Fibroblast of skin of left biceps (primary cell): ENCODE data around the gene NMU.
"Not testable (repeated sequence)": the region's sequence is repeated elsewhere in the genome, so short reads cannot be mapped to it uniquely, and the experiment has no call there.

ENCODE experiments used
- DNase-seq, 2 experiments: peaks; one replicate each; pipeline ENCODE4 v3.0.0-alpha.2; 2013; ENCODE audit warnings: low read depth in 2 of 2

The NMU gene, protein sequence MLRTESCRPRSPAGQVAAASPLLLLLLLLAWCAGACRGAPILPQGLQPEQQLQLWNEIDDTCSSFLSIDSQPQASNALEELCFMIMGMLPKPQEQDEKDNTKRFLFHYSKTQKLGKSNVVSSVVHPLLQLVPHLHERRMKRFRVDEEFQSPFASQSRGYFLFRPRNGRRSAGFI

DNA sequence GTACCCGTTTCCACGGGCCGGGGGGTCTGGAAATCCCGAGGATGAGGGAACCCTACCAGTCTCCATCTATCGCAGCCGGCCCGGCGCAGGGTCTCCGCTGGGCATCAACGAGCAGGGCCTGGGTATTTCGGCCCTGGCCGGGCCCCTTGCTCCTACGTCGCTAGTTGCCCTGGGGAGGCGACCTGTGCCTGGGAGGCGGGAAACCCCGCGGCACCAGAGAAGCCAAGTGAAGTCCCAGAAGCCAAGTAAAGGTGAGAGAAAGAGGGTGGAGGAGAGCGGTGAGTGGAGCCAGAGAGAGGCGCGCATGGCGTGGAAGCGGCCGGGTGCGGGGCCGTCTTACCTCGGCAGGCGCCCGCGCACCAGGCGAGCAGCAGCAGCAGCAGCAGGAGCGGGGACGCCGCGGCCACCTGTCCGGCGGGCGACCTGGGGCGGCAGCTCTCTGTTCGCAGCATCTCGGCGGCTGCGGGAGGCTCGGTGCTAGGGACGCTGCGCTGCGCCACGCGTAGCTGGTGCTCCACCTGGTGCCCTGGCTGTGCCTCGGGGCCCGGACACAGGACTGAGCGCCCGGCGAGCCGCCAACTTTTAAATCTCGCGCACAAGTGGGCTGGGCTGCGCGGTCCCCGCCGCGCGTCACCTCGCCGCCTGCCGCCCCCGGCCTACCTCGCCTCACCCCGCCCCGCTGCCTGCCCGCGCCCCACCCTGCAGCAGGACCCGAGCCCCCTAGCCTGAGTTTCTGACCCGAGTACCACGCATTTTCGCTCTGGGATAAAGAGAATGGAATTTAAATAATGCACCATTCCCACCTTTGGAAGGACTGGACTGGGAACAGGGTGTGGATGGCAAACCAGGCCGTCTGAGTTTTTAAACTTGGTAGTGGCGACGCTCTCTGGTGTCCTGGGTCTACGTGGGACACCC is at the start of gene NMU:
NMU (minus strand) TSS at position 558 of the 915 bp plus-strand sequence; CDS start at position 452, 106 bp downstream.
- DNase-seq = no peak

DNA sequence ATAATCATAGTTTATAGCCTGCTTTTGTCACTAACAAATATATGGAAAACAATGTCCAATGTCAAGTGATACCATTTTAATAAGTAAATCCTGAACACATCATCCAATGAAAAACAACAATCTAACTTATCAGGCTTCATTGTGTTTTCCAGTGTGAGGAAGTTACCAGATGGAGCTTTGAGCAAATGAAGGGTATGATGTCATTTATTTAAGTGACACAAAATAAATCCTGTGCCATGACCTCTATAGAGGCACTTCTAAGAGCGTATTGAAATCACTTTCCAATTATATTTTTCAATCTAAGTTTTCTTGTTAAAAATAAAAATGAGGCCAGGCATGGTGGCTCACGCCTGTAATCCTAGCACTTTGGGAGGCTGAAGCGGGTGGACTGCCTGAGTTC is 48.2 kb upstream of the NMU start:
- DNase-seq = no peak

GRCh38 chr4:55682797-55683196 is 46.7 kb upstream of the NMU start:
- DNase-seq = not testable (repeated sequence)

DNA sequence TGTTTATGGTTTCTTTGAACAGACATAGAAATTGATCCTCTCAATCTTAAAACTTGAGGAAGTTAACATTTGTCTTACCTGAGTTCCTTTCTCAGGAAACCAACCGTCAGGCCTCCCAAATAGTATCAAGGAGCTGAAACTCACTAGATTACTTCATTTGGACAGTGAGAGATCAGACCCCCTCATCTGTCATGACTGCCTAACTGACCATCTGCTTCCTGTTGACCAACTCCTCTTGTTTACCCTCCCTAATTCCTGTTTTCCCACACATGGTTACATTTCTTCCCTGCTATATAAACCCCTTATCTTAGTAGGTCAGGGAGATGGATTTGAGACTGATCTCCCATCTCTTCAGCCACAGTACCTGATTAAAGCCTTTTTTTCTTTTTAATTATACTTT is 46.2 kb upstream of the NMU start:
- no peak for DNase-seq

GRCh38 chr4:55681430-55681829 is 45.3 kb upstream of the NMU start:
- no peak for DNase-seq

DNA sequence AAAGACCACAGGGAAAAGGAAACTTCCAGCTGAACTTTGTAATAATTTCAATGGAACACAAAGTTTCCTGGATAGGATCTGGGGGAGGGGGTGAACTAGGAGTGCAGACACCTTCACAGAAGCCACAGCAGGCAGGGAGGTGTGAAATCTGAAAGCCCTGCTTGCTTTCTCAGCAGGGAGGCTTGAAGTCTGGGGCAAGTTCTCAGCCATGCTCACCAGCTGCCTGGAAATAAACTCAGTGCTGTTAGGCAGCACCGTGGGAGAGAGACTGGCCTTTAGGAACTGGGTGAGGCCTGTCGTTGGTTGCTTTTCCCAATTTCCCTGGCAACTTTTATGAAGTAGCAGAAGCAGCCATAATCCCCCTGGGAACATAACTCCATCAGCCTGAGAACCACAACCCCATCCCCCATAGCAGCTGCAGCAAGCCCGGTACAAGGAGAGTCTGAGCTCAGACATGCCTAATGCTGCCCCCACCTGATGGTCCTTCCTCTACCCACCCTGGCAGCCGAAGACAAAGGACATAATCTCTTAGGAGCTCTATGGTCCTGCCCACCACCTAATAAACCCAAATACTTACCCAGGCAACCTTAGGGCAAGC is 39.2 kb upstream of the NMU start:
- DNase-seq = no peak

- no peak for DNase-seq
Observed at GRCh38 chr4:55673424-55673823, 37.3 kb upstream of the NMU start.

DNA sequence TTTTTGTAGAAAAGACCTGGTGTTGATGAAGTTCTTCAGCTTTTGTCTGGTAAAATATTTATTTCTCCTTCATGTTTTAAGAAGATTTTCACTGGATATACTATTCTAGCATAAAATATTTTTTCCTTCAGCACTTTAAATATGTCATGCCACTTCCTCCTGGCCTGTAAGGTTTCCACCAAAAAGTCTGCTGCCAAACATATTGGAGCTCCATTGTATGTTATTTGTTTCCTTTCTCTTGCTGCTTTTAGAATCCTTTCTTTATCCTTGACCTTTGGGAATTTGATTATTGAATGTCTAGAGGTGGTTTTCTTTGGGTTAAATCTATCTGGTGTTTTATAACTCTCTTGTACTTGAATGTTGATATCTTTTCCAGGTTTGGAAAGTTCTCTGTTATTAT is 35.6 kb upstream of the NMU start:
- no peak for DNase-seq

DNA sequence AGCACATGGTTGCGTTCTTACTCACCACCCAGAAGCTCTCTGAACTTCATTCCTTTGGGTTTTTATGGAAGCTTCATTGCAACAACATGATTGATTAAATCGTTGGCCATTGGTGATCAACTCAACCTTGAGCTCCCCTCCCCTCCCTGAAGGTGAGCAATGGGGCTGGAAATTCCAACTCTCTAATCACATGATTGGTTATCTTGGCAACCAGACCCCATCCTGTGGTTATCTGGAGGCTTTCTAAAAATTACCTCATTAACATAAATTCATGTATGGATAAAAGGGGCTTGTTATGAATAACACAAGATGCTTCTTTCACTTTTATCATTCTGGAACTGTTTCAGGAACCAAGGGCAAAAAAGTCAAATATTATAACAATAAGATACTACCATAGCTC is 34.6 kb upstream of the NMU start:
- DNase-seq = no peak

- DNase-seq = no peak
Observed at GRCh38 chr4:55668449-55668848, 32.4 kb upstream of the NMU start.

DNA sequence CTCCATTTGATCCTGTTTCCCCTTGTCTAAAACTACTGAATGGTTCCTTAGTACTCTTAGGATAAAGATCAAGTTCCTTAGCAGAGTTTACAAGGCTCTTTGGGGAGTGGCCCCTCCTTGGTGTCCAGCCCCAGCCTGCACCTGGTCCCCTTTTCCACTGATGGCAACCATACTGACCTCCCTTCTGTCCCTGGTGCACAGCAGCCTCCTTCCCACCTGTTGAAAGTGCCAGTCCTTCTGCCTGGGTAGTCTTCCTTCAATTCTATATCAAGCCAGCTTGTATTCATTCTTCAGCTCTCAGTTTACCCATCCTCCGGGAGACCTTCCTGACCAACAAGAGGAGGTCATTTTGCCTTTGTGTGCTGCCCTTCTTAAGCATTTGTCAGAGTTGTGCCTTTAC is 30.4 kb upstream of the NMU start:
- no peak for DNase-seq

DNA sequence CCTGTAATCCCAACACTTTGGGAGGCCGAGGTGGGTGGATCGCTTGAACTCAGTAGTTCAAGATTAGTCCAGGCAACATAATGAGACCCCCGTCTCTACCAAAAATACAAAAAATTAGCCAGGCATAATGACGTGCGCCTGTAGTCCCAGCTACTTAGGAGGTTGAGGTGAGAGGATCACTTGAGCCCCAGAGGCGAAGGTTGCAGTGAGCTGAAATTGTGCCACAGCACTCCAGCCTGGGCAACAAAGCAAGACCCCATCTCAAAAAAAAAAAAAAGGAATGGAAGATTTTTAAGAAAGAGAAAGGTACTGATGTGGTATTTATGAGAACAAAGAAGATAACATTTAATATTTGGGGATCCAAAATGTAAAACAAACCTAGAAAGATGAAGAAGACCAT is 27.0 kb upstream of the NMU start:
- DNase-seq = no peak

DNA sequence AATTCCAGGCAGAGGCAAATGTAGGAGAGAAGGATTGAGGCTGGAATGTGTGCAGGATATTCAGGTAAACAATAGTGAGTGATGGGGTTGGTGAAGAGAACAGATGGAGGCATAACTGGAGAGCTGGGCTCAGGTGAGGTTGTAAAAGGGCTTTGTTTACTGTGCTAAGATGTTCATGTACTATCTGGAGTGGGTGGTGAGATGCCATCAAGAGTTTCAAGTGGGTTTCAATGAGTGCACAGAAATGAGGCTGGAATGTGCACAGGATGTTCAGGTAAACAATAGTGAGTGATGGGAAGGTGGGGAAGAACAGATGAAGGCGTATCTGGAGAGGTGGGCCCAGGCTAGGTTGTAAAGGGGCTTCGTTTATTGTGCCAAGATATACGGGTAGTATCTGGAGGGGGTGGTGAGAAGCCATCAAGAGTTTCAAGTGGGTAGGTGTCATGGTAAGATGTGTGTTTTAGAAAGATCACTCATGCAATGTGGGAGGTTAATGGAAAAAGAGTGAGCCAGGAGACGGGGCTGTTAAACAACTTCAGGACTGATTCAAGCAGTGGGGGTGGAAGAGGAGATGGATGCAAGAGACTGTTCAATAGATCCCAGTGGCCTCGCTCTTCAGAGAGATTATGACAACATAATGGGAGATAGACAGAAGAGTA is 25.4 kb upstream of the NMU start:
- DNase-seq = no peak

DNA sequence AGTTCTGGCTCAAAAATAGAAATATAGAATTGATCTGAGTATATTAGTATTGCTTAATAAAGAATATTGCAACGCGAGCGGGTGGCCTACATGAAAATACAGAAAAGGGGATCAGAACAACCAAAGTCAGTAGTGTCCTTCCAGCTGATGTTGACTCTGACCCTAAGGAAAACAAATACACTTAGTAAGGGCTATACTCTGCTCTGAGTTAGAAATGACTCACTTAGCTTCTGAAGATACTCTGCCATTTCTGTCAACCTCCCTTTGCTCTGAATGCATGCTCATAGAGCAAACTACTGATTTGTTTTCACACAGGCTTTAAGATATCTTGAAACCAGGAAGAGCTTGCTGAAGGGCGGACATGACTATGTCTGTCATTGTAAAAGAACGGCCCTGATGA is 22.6 kb upstream of the NMU start:
- no peak for DNase-seq

DNA sequence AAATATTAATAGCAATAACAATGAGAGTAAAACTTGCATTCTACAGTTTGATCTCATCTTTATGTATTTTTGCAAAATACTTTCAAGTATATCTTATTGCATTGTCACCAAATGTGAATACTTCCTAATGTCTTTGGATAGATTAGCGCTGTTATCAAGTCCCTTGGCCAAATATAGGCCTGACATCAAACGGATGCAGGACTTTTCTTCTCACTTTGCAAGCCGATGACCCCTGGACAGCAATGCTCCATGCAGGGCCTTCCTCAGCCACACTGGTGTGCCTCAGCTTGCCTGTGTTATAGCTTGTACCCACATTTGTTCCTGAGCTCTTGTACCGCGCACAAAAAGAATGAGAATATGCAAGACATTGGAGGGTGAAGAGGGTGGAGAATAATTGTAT is 18.0 kb upstream of the NMU start:
- no peak for DNase-seq

- DNase-seq = no peak
Observed at GRCh38 chr4:55650483-55650882, 14.4 kb upstream of the NMU start.

DNA sequence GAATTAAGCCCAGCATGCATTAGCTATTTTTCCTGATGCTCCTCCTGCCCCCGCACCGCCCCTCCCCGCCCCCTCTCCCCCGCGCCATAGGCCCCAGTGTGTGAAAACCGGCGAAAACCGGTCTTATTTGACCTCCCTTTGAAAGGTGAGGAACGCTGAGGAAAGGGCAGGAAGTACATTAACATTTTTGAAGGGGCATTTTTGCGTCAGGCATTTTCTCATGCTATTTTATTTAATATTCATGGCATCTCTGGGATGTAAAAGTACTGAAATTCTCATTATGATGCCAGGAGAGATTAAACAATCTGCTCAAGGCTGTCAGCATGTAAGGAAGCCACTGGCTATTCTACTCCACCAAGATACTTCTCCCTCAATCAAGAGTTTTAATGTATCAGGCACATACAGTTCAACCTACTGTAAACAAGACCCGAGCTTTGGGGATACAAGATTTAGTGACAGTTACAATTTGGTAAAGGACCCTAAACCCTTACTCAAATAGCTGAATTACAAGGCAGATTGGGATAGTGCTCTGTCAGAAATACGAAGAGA is 1.2 kb upstream of the NMU start:
- DNase-seq = no peak

DNA sequence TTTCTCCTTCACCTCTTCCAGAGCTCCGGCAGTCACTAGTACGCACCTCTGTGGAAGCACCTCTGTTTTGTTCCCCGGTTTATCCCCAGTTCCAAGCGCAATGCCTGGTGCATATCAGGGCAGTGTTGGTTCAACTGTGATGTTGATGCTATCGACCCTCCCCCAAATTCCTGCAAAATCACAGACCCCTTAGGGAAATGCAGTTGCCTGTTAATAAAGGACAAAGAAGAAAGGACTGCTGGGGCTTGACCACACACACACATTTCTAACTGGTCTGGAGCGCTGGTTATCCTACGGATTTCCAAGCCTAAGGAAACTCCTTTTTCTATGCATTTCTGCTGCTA is 530 bp upstream of the NMU start:
- no peak for DNase-seq

GRCh38 chr4:55635282-55635681 is 816 bp downstream of the NMU start:
- no peak for DNase-seq

DNA sequence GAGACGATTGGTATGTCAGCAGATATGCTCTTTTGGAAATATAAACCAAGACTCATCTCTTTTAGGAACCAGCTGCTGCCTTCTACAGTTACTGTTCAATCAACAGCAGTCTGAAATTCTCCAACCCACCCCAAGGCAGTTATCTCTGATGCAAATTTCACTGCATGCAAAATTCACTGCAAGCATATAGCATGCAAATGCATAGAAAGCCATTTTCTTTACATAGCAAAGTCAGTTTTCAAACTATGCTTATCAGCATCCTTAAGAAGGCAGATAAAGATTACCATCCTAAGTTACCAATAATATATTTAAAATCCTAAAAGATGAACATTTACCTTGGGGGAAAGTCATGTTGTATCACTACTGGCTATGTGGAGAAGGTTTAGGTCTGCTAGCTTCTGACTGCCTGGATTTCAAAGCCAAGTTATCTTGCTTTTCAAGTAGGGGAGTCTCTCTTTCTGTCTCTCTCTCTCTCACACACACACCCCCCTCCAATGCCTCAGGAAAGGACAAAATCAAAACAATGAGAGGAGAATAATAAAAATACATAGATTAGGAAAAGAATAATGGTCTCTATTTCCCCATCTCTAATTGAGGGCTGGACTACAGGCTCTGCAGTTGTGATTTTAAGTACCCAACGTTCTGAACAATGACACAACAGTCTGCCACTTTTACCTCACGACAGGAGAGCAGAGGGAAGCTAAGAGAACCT is 1.5 kb downstream of the NMU start:
- no peak for DNase-seq

DNA sequence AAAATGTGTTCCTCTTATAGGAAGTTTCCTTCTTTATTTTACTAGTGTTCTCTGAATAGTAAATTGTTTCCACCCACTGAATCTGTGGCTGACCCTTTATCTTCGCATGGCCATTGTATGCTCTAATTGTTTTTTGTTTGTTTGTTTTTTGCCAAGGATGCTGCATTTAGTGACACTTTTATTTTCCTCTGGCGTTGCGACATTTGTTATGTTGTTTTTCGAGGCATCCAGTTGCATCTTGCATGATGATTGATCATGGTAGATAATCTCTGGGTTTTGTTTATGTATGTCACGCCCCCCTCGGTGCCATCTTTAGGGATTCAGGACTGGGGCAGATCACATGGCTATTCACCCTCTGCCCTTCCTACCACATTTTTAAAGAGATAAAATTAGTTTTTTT is 2.2 kb downstream of the NMU start:
- DNase-seq = no peak

DNA sequence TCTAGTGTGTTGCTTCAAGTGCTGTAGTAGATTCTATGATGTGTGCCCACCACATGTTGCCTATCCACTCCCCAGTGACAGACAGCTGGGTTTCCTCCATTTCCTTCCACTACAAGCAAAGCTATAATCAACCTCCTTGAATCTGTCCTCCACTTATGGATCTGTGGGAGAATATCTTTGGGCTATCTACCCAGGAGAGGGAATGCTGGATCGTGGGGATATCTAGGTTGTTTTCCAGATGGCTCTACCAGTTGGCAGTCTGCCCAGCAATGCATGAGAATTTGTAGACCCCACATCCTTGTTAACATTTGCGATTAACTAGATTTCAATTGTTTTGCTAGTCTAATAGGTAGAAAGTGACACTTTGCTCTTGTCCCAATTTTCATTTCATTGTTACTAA is 10.3 kb downstream of the NMU start:
- no peak for DNase-seq
